Measurements from ENCODE around the gene SIAH3. TPM values are rescaled to one million over a fixed set of nuclear protein-coding genes. Genes with fewer than 3 reads are reported as not detected.

Gene SIAH3
- total RNA-seq, 5 donors from 2014 or later (not counting 1 experiment from before 2014, with no cell fraction given), result 0.19 to 4.8 (median 2.4) TPM

- ATAC-seq (replicated peaks in 1 of 4) (no peak), DNase-seq (no peak)
- Mint-ChIP-seq H3K4me3 (no peak overlapping the region), H3K9me3 (no peaks in the 10 kb centered on the region), H3K27ac (no peak overlapping the region), H3K36me3 (no peaks in the 10 kb centered on the region), H3K27me3 (no peaks in the 10 kb centered on the region), H3K4me1 (peaks cover 0 to 5% (median 0%) of the 10 kb centered on the region in 3 donors)
- no peak overlapping the region for H3K27ac ChIP-seq (ENCODE audit: low read length)
- no peaks in the 10 kb centered on the region for H3K4me1 ChIP-seq (ENCODE audit: control insufficient read depth in 1 of 2, extremely low read depth in 1 of 2, insufficient read depth in 2 of 2, low read length in 2 of 2)
- H3K36me3 ChIP-seq (ENCODE audit: control insufficient read depth in 2 of 2, extremely low read depth in 1 of 2, insufficient read depth in 1 of 2, low read length in 1 of 2), result no peaks in the 10 kb centered on the region
- H3K27me3 ChIP-seq (replicated peaks in 1 of 2; ENCODE audit: control insufficient read depth in 2 of 2, extremely low read depth in 1 of 2, insufficient read depth in 2 of 2, low read length in 1 of 2), result no peaks in the 10 kb centered on the region
- CTCF ChIA-PET, result no interaction called here
- no peaks in the 10 kb centered on the region for H3K9me3 ChIP-seq
- POLR2A ChIA-PET, result no interaction called here
- whole genome bisulfite sequencing (ENCODE audit: insufficient coverage), result 94% methylated on average over 3 of the region's 4 CpGs
- H3K4me3 ChIP-seq (ENCODE audit: control insufficient read depth in 1 of 2, extremely low read depth in 1 of 2, low read length in 1 of 2), result no peak overlapping the region
These were observed 19.7 kb downstream of the SIAH3 start for GRCh38 chr13:45831851-45832250.

- WGBS (ENCODE audit: insufficient coverage), result 91% methylated on average over 4 of the region's 5 CpGs
- Histone ChIP-seq H3K4me1 (ENCODE audit: control insufficient read depth in 1 of 2, extremely low read depth in 1 of 2, insufficient read depth in 2 of 2, low read length in 2 of 2) (no peaks in the 10 kb centered on the region), H3K36me3 (ENCODE audit: control insufficient read depth in 2 of 2, extremely low read depth in 1 of 2, insufficient read depth in 1 of 2, low read length in 1 of 2) (no peaks in the 10 kb centered on the region), H3K27me3 (replicated peaks in 1 of 2; ENCODE audit: control insufficient read depth in 2 of 2, extremely low read depth in 1 of 2, insufficient read depth in 2 of 2, low read length in 1 of 2) (no peaks in the 10 kb centered on the region), H3K4me3 (ENCODE audit: control insufficient read depth in 1 of 2, extremely low read depth in 1 of 2, low read length in 1 of 2) (no peak overlapping the region), H3K27ac (ENCODE audit: low read length) (no peak overlapping the region), H3K9me3 (no peaks in the 10 kb centered on the region)
- H3K27ac Mint-ChIP-seq, result no peak overlapping the region
- no peak for DNase-seq
- no peaks in the 10 kb centered on the region for H3K36me3 Mint-ChIP-seq
- no peak overlapping the region for H3K4me3 Mint-ChIP-seq
- CTCF ChIA-PET, result no interaction called here
- POLR2A ChIA-PET, result no interaction called here
- no peaks in the 10 kb centered on the region for H3K27me3 Mint-ChIP-seq
- ATAC-seq (replicated peaks in 1 of 4), result no peak
- no peaks in the 10 kb centered on the region for H3K9me3 Mint-ChIP-seq
- peaks cover 0 to 6% (median 2%) of the 10 kb centered on the region in 3 donors for H3K4me1 Mint-ChIP-seq
These were observed 21.4 kb downstream of the SIAH3 start for GRCh38 chr13:45830121-45830520.

GRCh38 chr13:45828256-45828968 lies 23.1 kb downstream of the SIAH3 start:
- WGBS (ENCODE audit: insufficient coverage), result 29% methylated on average over 1 of the region's 6 CpGs
- Histone ChIP-seq H3K27ac (ENCODE audit: low read length) (no peak overlapping the region), H3K27me3 (replicated peaks in 1 of 2; ENCODE audit: control insufficient read depth in 2 of 2, extremely low read depth in 1 of 2, insufficient read depth in 2 of 2, low read length in 1 of 2) (no peaks in the 10 kb centered on the region), H3K4me3 (ENCODE audit: control insufficient read depth in 1 of 2, extremely low read depth in 1 of 2, low read length in 1 of 2) (no peak overlapping the region), H3K9me3 (no peaks in the 10 kb centered on the region), H3K36me3 (ENCODE audit: control insufficient read depth in 2 of 2, extremely low read depth in 1 of 2, insufficient read depth in 1 of 2, low read length in 1 of 2) (no peaks in the 10 kb centered on the region), H3K4me1 (ENCODE audit: control insufficient read depth in 1 of 2, extremely low read depth in 1 of 2, insufficient read depth in 2 of 2, low read length in 2 of 2) (no peaks in the 10 kb centered on the region)
- Mint-ChIP-seq H3K4me3 (no peak overlapping the region), H3K27ac (no peak overlapping the region), H3K4me1 (peaks cover 0 to 6% (median 2%) of the 10 kb centered on the region in 3 donors), H3K9me3 (no peaks in the 10 kb centered on the region), H3K27me3 (no peaks in the 10 kb centered on the region), H3K36me3 (no peaks in the 10 kb centered on the region)
- ChIA-PET CTCF (no interaction called here), POLR2A (no interaction called here)
- no peak for DNase-seq
- no peak for ATAC-seq (replicated peaks in 1 of 4)

- ATAC-seq (replicated peaks in 1 of 4) (no peak), DNase-seq (no peak)
- no peaks in the 10 kb centered on the region for H3K9me3 Mint-ChIP-seq
- H3K36me3 Mint-ChIP-seq, result no peaks in the 10 kb centered on the region
- Histone ChIP-seq H3K27me3 (replicated peaks in 1 of 2; ENCODE audit: control insufficient read depth in 2 of 2, extremely low read depth in 1 of 2, insufficient read depth in 2 of 2, low read length in 1 of 2) (no peaks in the 10 kb centered on the region), H3K4me3 (ENCODE audit: control insufficient read depth in 1 of 2, extremely low read depth in 1 of 2, low read length in 1 of 2) (no peak overlapping the region), H3K27ac (ENCODE audit: low read length) (no peak overlapping the region), H3K4me1 (ENCODE audit: control insufficient read depth in 1 of 2, extremely low read depth in 1 of 2, insufficient read depth in 2 of 2, low read length in 2 of 2) (no peaks in the 10 kb centered on the region), H3K36me3 (ENCODE audit: control insufficient read depth in 2 of 2, extremely low read depth in 1 of 2, insufficient read depth in 1 of 2, low read length in 1 of 2) (no peaks in the 10 kb centered on the region), H3K9me3 (no peaks in the 10 kb centered on the region)
- H3K27ac Mint-ChIP-seq, result no peak overlapping the region
- H3K27me3 Mint-ChIP-seq, result no peaks in the 10 kb centered on the region
- no peak overlapping the region for H3K4me3 Mint-ChIP-seq
- ChIA-PET CTCF (no interaction called here), POLR2A (no interaction called here)
- H3K4me1 Mint-ChIP-seq, result peaks cover 0 to 6% (median 2%) of the 10 kb centered on the region in 3 donors
These were observed 24.2 kb downstream of the SIAH3 start for GRCh38 chr13:45827318-45827717.

- Histone ChIP-seq H3K4me3 (ENCODE audit: control insufficient read depth in 1 of 2, extremely low read depth in 1 of 2, low read length in 1 of 2) (no peak overlapping the region), H3K9me3 (no peaks in the 10 kb centered on the region), H3K4me1 (ENCODE audit: control insufficient read depth in 1 of 2, extremely low read depth in 1 of 2, insufficient read depth in 2 of 2, low read length in 2 of 2) (no peaks in the 10 kb centered on the region), H3K27me3 (replicated peaks in 1 of 2; ENCODE audit: control insufficient read depth in 2 of 2, extremely low read depth in 1 of 2, insufficient read depth in 2 of 2, low read length in 1 of 2) (no peaks in the 10 kb centered on the region), H3K36me3 (ENCODE audit: control insufficient read depth in 2 of 2, extremely low read depth in 1 of 2, insufficient read depth in 1 of 2, low read length in 1 of 2) (no peaks in the 10 kb centered on the region), H3K27ac (ENCODE audit: low read length) (no peak overlapping the region)
- CTCF ChIA-PET, result no interaction called here
- Mint-ChIP-seq H3K9me3 (no peaks in the 10 kb centered on the region), H3K4me1 (peaks cover 0 to 6% (median 2%) of the 10 kb centered on the region in 3 donors), H3K36me3 (no peaks in the 10 kb centered on the region), H3K4me3 (no peak overlapping the region), H3K27me3 (no peaks in the 10 kb centered on the region), H3K27ac (no peak overlapping the region)
- DNase-seq (no peak), ATAC-seq (replicated peaks in 1 of 4) (no peak)
- POLR2A ChIA-PET, result no interaction called here
- 33% methylated on average over 4 of the region's 5 CpGs for WGBS (ENCODE audit: insufficient coverage)
These were observed 24.8 kb downstream of the SIAH3 start for GRCh38 chr13:45826731-45827130.

GRCh38 chr13:45825387-45825650 lies 26.2 kb downstream of the SIAH3 start:
- CTCF ChIA-PET, result no interaction called here
- no peaks in the 10 kb centered on the region for H3K36me3 Mint-ChIP-seq
- Histone ChIP-seq H3K4me1 (ENCODE audit: control insufficient read depth in 1 of 2, extremely low read depth in 1 of 2, insufficient read depth in 2 of 2, low read length in 2 of 2) (no peaks in the 10 kb centered on the region), H3K9me3 (no peaks in the 10 kb centered on the region), H3K27ac (ENCODE audit: low read length) (no peak overlapping the region), H3K27me3 (replicated peaks in 1 of 2; ENCODE audit: control insufficient read depth in 2 of 2, extremely low read depth in 1 of 2, insufficient read depth in 2 of 2, low read length in 1 of 2) (no peaks in the 10 kb centered on the region), H3K36me3 (ENCODE audit: control insufficient read depth in 2 of 2, extremely low read depth in 1 of 2, insufficient read depth in 1 of 2, low read length in 1 of 2) (no peaks in the 10 kb centered on the region), H3K4me3 (ENCODE audit: control insufficient read depth in 1 of 2, extremely low read depth in 1 of 2, low read length in 1 of 2) (no peak overlapping the region)
- POLR2A ChIA-PET, result no interaction called here
- no peak overlapping the region for H3K27ac Mint-ChIP-seq
- no peak overlapping the region for H3K4me3 Mint-ChIP-seq
- no peaks in the 10 kb centered on the region for H3K27me3 Mint-ChIP-seq
- H3K9me3 Mint-ChIP-seq, result no peaks in the 10 kb centered on the region
- ATAC-seq (replicated peaks in 1 of 4), result no peak
- WGBS (ENCODE audit: insufficient coverage), result no CpG with 5 or more reads among the region's 4 CpGs
- no peak for DNase-seq
- peaks cover 0 to 6% (median 2%) of the 10 kb centered on the region in 3 donors for H3K4me1 Mint-ChIP-seq

- Histone ChIP-seq H3K4me3 (ENCODE audit: control insufficient read depth in 1 of 2, extremely low read depth in 1 of 2, low read length in 1 of 2) (no peak overlapping the region), H3K27me3 (replicated peaks in 1 of 2; ENCODE audit: control insufficient read depth in 2 of 2, extremely low read depth in 1 of 2, insufficient read depth in 2 of 2, low read length in 1 of 2) (no peaks in the 10 kb centered on the region), H3K36me3 (ENCODE audit: control insufficient read depth in 2 of 2, extremely low read depth in 1 of 2, insufficient read depth in 1 of 2, low read length in 1 of 2) (no peaks in the 10 kb centered on the region), H3K4me1 (ENCODE audit: control insufficient read depth in 1 of 2, extremely low read depth in 1 of 2, insufficient read depth in 2 of 2, low read length in 2 of 2) (no peaks in the 10 kb centered on the region), H3K9me3 (no peaks in the 10 kb centered on the region), H3K27ac (ENCODE audit: low read length) (no peak overlapping the region)
- no peak for DNase-seq
- Mint-ChIP-seq H3K4me1 (peaks cover 0 to 6% (median 2%) of the 10 kb centered on the region in 3 donors), H3K9me3 (no peaks in the 10 kb centered on the region), H3K27me3 (no peaks in the 10 kb centered on the region), H3K4me3 (no peak overlapping the region), H3K27ac (no peak overlapping the region), H3K36me3 (no peaks in the 10 kb centered on the region)
- CTCF ChIA-PET, result interaction anchor here in 1 of 2 donors (1.0 kb wide), 1 partner anchor 20 kb away, joined by 3 read pairs; no protein-coding TSS in a partner anchor
- no peak for ATAC-seq (replicated peaks in 1 of 4)
- POLR2A ChIA-PET, result no interaction called here
These were observed 28.0 kb downstream of the SIAH3 start for GRCh38 chr13:45823583-45823982.
